ENCODE data around the gene MRPS11.
"Not testable (repeated sequence)": the region's sequence is repeated elsewhere in the genome, so short reads cannot be mapped to it uniquely, and the experiment has no call there.

MRPS11 gene

GRCh38 chr15:88467073-88467934 is at the start of gene MRPS11, which contains the start of gene MRPL46:
Gene MRPS11, plus strand, starts transcription at chr15:88467708. Its CDS starts 10 bp downstream, at chr15:88467718.
Gene MRPL46, minus strand, starts transcription at chr15:88467388. Its CDS starts 11 bp downstream, at chr15:88467377.
- Mint-ChIP-seq H3K27me3 (no peaks in the 10 kb centered on the region), H3K4me1 (peaks cover 35% of the 10 kb centered on the region), H3K9me3 (no peaks in the 10 kb centered on the region), H3K36me3 (peaks cover 6% of the 10 kb centered on the region), H3K4me3 (peak within 1 kb of the TSS; percentile 93), H3K27ac (peak within 1 kb of the TSS; percentile 99)

- Mint-ChIP-seq H3K27ac (no peak overlapping the region), H3K27me3 (peaks cover 7% of the 10 kb centered on the region), H3K36me3 (no peaks in the 10 kb centered on the region), H3K4me3 (no peak overlapping the region), H3K9me3 (no peaks in the 10 kb centered on the region), H3K4me1 (no peaks in the 10 kb centered on the region)
These were observed 47.7 kb upstream of the MRPS11 start for GRCh38 chr15:88419830-88420229.

- Mint-ChIP-seq H3K4me1 (no peaks in the 10 kb centered on the region), H3K27ac (no peak overlapping the region), H3K4me3 (no peak overlapping the region), H3K27me3 (peaks cover 7% of the 10 kb centered on the region), H3K36me3 (no peaks in the 10 kb centered on the region), H3K9me3 (no peaks in the 10 kb centered on the region)
These were observed 44.2 kb upstream of the MRPS11 start for GRCh38 chr15:88423331-88423730.

- Mint-ChIP-seq H3K36me3 (no peaks in the 10 kb centered on the region), H3K27ac (no peak overlapping the region), H3K9me3 (no peaks in the 10 kb centered on the region), H3K4me1 (no peaks in the 10 kb centered on the region), H3K4me3 (no peak overlapping the region), H3K27me3 (peaks cover 7% of the 10 kb centered on the region)
These were observed 41.2 kb upstream of the MRPS11 start for GRCh38 chr15:88426304-88426703.

GRCh38 chr15:88428053-88428452 is 39.5 kb upstream of the MRPS11 start:
- Mint-ChIP-seq H3K27me3 (peaks cover 7% of the 10 kb centered on the region), H3K4me3 (no peak overlapping the region), H3K4me1 (no peaks in the 10 kb centered on the region), H3K36me3 (no peaks in the 10 kb centered on the region), H3K27ac (no peak overlapping the region), H3K9me3 (no peaks in the 10 kb centered on the region)

GRCh38 chr15:88428805-88429605 is 38.5 kb upstream of the MRPS11 start:
- Mint-ChIP-seq H3K36me3 (no peaks in the 10 kb centered on the region), H3K27me3 (peaks cover 7% of the 10 kb centered on the region), H3K4me1 (no peaks in the 10 kb centered on the region), H3K27ac (no peak overlapping the region), H3K9me3 (no peaks in the 10 kb centered on the region), H3K4me3 (no peak overlapping the region)

GRCh38 chr15:88430051-88430450 is 37.5 kb upstream of the MRPS11 start:
- no peaks in the 10 kb centered on the region for H3K36me3 Mint-ChIP-seq
- H3K4me1 Mint-ChIP-seq: no peaks in the 10 kb centered on the region
- H3K27ac Mint-ChIP-seq: no peak overlapping the region

GRCh38 chr15:88431441-88431840 is 36.1 kb upstream of the MRPS11 start:
- Mint-ChIP-seq H3K27me3 (peaks cover 7% of the 10 kb centered on the region), H3K9me3 (no peaks in the 10 kb centered on the region), H3K4me3 (no peak overlapping the region), H3K27ac (no peak overlapping the region), H3K4me1 (no peaks in the 10 kb centered on the region), H3K36me3 (no peaks in the 10 kb centered on the region)

More at GRCh38 chr15:88430051-88430450, 37.5 kb upstream of the MRPS11 start:
- no peaks in the 10 kb centered on the region for H3K9me3 Mint-ChIP-seq
- peaks cover 8% of the 10 kb centered on the region for H3K27me3 Mint-ChIP-seq
- H3K4me3 Mint-ChIP-seq: no peak overlapping the region

GRCh38 chr15:88433046-88433685 is 34.3 kb upstream of the MRPS11 start:
- Mint-ChIP-seq H3K27ac (no peak overlapping the region), H3K4me3 (no peak overlapping the region), H3K36me3 (no peaks in the 10 kb centered on the region), H3K9me3 (no peaks in the 10 kb centered on the region), H3K4me1 (no peaks in the 10 kb centered on the region), H3K27me3 (peaks cover 10% of the 10 kb centered on the region)

GRCh38 chr15:88434106-88434505 is 33.4 kb upstream of the MRPS11 start:
- H3K9me3 Mint-ChIP-seq, H3K27ac Mint-ChIP-seq, H3K4me3 Mint-ChIP-seq, H3K4me1 Mint-ChIP-seq, H3K36me3 Mint-ChIP-seq: not testable (repeated sequence)
- H3K27me3 Mint-ChIP-seq: peaks cover 14% of the 10 kb centered on the region

GRCh38 chr15:88438181-88438580 is 29.3 kb upstream of the MRPS11 start:
- Mint-ChIP-seq H3K36me3 (no peaks in the 10 kb centered on the region), H3K27me3 (peaks cover 20% of the 10 kb centered on the region), H3K27ac (no peak overlapping the region), H3K4me3 (no peak overlapping the region), H3K9me3 (peaks cover 3% of the 10 kb centered on the region), H3K4me1 (no peaks in the 10 kb centered on the region)

GRCh38 chr15:88440021-88440420 is 27.5 kb upstream of the MRPS11 start:
- no peaks in the 10 kb centered on the region for H3K4me1 Mint-ChIP-seq
- H3K27ac Mint-ChIP-seq: no peak overlapping the region

GRCh38 chr15:88441076-88441730 is 26.3 kb upstream of the MRPS11 start:
- Mint-ChIP-seq H3K4me3 (no peak overlapping the region), H3K36me3 (peaks cover 1% of the 10 kb centered on the region), H3K27me3 (peaks cover 24% of the 10 kb centered on the region), H3K27ac (no peak overlapping the region), H3K4me1 (no peaks in the 10 kb centered on the region), H3K9me3 (peaks cover 19% of the 10 kb centered on the region)

More at GRCh38 chr15:88440021-88440420, 27.5 kb upstream of the MRPS11 start:
- Mint-ChIP-seq H3K9me3 (peaks cover 19% of the 10 kb centered on the region), H3K4me3 (no peak overlapping the region), H3K36me3 (peaks cover 1% of the 10 kb centered on the region), H3K27me3 (peaks cover 25% of the 10 kb centered on the region)

- peaks cover 4% of the 10 kb centered on the region for H3K4me1 Mint-ChIP-seq
- peaks cover 1% of the 10 kb centered on the region for H3K36me3 Mint-ChIP-seq
- no peak overlapping the region for H3K27ac Mint-ChIP-seq
- H3K27me3 Mint-ChIP-seq: peaks cover 13% of the 10 kb centered on the region
- H3K9me3 Mint-ChIP-seq: peaks cover 19% of the 10 kb centered on the region
- no peak overlapping the region for H3K4me3 Mint-ChIP-seq
These were observed 20.3 kb upstream of the MRPS11 start for GRCh38 chr15:88447206-88447605.

- Mint-ChIP-seq H3K27ac (no peak overlapping the region), H3K36me3 (peaks cover 1% of the 10 kb centered on the region), H3K9me3 (peaks cover 19% of the 10 kb centered on the region), H3K4me1 (peaks cover 4% of the 10 kb centered on the region), H3K4me3 (no peak overlapping the region), H3K27me3 (peaks cover 11% of the 10 kb centered on the region)
These were observed 19.8 kb upstream of the MRPS11 start for GRCh38 chr15:88447741-88448140.

Data from activated naive CD4-positive, alpha-beta T cell treated with anti-CD3 and anti-CD28 coated beads, Interleukin-2, amount 50 U/mL, for 24 hours (primary cell).